ENCODE data around the gene MATCAP1. TPM values are rescaled to one million over a fixed set of nuclear protein-coding genes. Genes with fewer than 3 reads are reported as not detected.

MATCAP1 gene
- total and polyA plus RNA-seq, 2 donors (not counting 1 experiment from before 2014, with no cell fraction given) = 6.2 to 8.9 TPM

DNA sequence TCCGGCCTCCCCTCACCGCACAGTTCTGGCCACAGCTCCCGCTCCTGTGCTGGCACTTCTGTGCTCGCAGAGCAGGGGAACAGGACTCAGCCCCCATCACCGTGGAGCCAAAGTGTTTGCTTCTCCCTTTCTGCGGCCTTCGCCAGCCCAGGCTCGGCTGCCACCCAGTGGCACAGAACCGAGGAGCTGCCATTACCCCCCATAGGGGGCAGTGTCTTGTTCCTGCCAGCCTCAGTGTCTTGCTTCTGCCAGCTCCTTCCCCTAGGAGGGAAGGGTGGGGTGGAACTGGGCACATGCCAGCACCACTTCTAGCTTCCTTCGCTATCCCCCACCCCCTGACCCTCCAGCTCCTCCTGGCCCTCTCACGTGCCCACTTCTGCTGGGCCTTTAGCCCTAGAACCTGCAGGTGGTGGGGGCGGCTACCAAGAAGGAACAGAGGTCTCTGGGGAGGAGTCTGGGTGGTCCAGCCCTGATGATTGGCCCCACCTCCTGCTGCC, 14.5 kb upstream of the MATCAP1 start:
- TF ChIP-seq, protein P1, sequence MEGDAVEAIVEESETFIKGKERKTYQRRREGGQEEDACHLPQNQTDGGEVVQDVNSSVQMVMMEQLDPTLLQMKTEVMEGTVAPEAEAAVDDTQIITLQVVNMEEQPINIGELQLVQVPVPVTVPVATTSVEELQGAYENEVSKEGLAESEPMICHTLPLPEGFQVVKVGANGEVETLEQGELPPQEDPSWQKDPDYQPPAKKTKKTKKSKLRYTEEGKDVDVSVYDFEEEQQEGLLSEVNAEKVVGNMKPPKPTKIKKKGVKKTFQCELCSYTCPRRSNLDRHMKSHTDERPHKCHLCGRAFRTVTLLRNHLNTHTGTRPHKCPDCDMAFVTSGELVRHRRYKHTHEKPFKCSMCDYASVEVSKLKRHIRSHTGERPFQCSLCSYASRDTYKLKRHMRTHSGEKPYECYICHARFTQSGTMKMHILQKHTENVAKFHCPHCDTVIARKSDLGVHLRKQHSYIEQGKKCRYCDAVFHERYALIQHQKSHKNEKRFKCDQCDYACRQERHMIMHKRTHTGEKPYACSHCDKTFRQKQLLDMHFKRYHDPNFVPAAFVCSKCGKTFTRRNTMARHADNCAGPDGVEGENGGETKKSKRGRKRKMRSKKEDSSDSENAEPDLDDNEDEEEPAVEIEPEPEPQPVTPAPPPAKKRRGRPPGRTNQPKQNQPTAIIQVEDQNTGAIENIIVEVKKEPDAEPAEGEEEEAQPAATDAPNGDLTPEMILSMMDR (IDR thresholded peaks at IDR 0.05) = peak; percentile 28
- no peak for TF ChIP-seq EZH2 (IDR thresholded peaks at IDR 0.05; ENCODE audit: borderline replicate concordance, insufficient read depth, low read depth, low read length, poor library complexity, severe bottlenecking)
- H3K9me3 ChIP-seq (ENCODE audit: control extremely low read depth in 1 of 3, control insufficient read depth in 2 of 3, insufficient read depth in 1 of 3, low read length in 2 of 3) = no peaks in the 10 kb centered on the region
- H3K27ac ChIP-seq (ENCODE audit: low read length in 2 of 2) = no peak overlapping the region
- H3K4me1 ChIP-seq (ENCODE audit: control insufficient read depth in 2 of 2, insufficient read depth in 2 of 2, low read length in 2 of 2) = peaks cover 7 to 10% of the 10 kb centered on the region in 2 donors
- CTCF ChIA-PET = interaction anchor here (0.8 to 1.2 kb wide), 5 partner anchors 10 to 221 kb away, joined by 3 read pairs; no protein-coding TSS in a partner anchor
- intact Hi-C loops (cut with micrococcal nuclease) = no loop called here
- H3K27me3 Mint-ChIP-seq = no peaks in the 10 kb centered on the region
- H3K36me3 ChIP-seq (replicated peaks in 1 of 2; ENCODE audit: control extremely low read depth in 1 of 2, control insufficient read depth in 1 of 2, extremely low read depth in 1 of 2, insufficient read depth in 2 of 2, low read length in 1 of 2) = peaks cover 0 to 71% of the 10 kb centered on the region in 2 experiments
- no peak overlapping the region for H3K4me3 Mint-ChIP-seq
- 71% methylated on average over 7 of the region's 12 CpGs for WGBS (ENCODE audit: insufficient coverage)
- ATAC-seq (ENCODE audit: low read depth) = peak; percentile 39
- peaks cover 23% of the 10 kb centered on the region for H3K79me2 ChIP-seq (ENCODE audit: control insufficient read depth, insufficient read depth, low read length)
- H4K20me1 ChIP-seq (ENCODE audit: control insufficient read depth, insufficient read depth, low read length, poor library complexity, severe bottlenecking) = peaks cover 41% of the 10 kb centered on the region
- H3K4me1 Mint-ChIP-seq = peaks cover 24% of the 10 kb centered on the region
- POLR2A ChIA-PET = interaction anchor here (0.6 kb wide), 1 partner anchor 19 kb away, joined by 3 read pairs; no protein-coding TSS in a partner anchor
- no peak overlapping the region for H3K4me3 ChIP-seq (ENCODE audit: control extremely low read depth in 1 of 5, extremely low read depth in 1 of 5, insufficient read depth in 1 of 5, low read depth in 2 of 5, low read length in 4 of 5)
- H3K27me3 ChIP-seq (replicated peaks in 1 of 4; ENCODE audit: control extremely low read depth in 1 of 4, control insufficient read depth in 3 of 4, insufficient read depth in 4 of 4, low read length in 3 of 4) = no peaks in the 10 kb centered on the region
- no peak overlapping the region for H3K4me2 ChIP-seq (replicated peaks; ENCODE audit: low read depth, low read length, poor library complexity, severe bottlenecking)
- DNase-seq = peak; percentile 51
- no peak overlapping the region for H2AFZ ChIP-seq (ENCODE audit: insufficient read depth, low read depth, low read length, poor library complexity, severe bottlenecking)
- H3K9me3 Mint-ChIP-seq (ENCODE audit: insufficient read depth) = no peaks in the 10 kb centered on the region
- H3K9ac ChIP-seq (ENCODE audit: low read length) = no peak overlapping the region
- H3K27ac Mint-ChIP-seq = peak overlapping the region; percentile 37

DNA sequence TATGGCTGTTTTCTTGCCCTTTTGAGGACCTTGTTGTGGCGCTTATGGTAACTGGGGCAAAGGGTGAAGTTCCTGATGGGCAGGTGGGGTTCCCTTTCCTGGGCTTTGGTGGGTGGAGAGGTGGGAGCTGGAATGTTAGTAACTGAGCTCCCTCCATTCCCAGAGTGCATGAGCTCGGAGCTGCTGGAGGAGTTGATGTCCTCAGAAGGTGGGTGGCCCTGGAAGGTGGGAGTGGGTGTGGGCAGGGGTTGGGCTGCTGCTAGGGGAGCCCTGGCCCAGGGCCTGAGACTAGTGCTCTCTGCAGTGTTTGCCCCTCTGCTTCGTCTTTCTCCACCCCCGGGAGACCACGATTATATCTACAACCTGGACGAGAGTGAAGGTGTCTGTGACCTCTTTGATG, 13.9 kb upstream of the MATCAP1 start:
- no peak overlapping the region for H3K27ac Mint-ChIP-seq
- CTCF ChIA-PET = interaction anchor here (0.7 to 1.2 kb wide), 7 partner anchors 10 to 245 kb away, joined by 3 to 4 read pairs (median 3); no protein-coding TSS in a partner anchor

More for the DNA sequence above, 13.9 kb upstream of the MATCAP1 start:
- DNase-seq (no peak), ATAC-seq (ENCODE audit: low read depth) (no peak)
- WGBS (ENCODE audit: insufficient coverage) = 90% methylated on average over 6 of the region's 6 CpGs
- peaks cover 0 to 65% of the 10 kb centered on the region in 2 experiments for H3K36me3 ChIP-seq (replicated peaks in 1 of 2; ENCODE audit: control extremely low read depth in 1 of 2, control insufficient read depth in 1 of 2, extremely low read depth in 1 of 2, insufficient read depth in 2 of 2, low read length in 1 of 2)
- TF ChIP-seq, protein P1 (IDR thresholded peaks at IDR 0.05) = no peak
- TF ChIP-seq EZH2 (IDR thresholded peaks at IDR 0.05; ENCODE audit: borderline replicate concordance, insufficient read depth, low read depth, low read length, poor library complexity, severe bottlenecking) = no peak
- peaks cover 47% of the 10 kb centered on the region for H4K20me1 ChIP-seq (ENCODE audit: control insufficient read depth, insufficient read depth, low read length, poor library complexity, severe bottlenecking)
- no peak overlapping the region for H3K27ac ChIP-seq (ENCODE audit: low read length in 2 of 2)
- no peaks in the 10 kb centered on the region for H3K27me3 Mint-ChIP-seq
- H3K9me3 Mint-ChIP-seq (ENCODE audit: insufficient read depth) = no peaks in the 10 kb centered on the region
- no peak overlapping the region for H2AFZ ChIP-seq (ENCODE audit: insufficient read depth, low read depth, low read length, poor library complexity, severe bottlenecking)
- peaks cover 29% of the 10 kb centered on the region for H3K4me1 Mint-ChIP-seq
- no peak overlapping the region for H3K4me3 Mint-ChIP-seq
- H3K27me3 ChIP-seq (replicated peaks in 1 of 4; ENCODE audit: control extremely low read depth in 1 of 4, control insufficient read depth in 3 of 4, insufficient read depth in 4 of 4, low read length in 3 of 4) = no peaks in the 10 kb centered on the region
- peaks cover 28% of the 10 kb centered on the region for H3K79me2 ChIP-seq (ENCODE audit: control insufficient read depth, insufficient read depth, low read length)
- no peaks in the 10 kb centered on the region for H3K9me3 ChIP-seq (ENCODE audit: control extremely low read depth in 1 of 3, control insufficient read depth in 2 of 3, insufficient read depth in 1 of 3, low read length in 2 of 3)
- no peak overlapping the region for H3K4me2 ChIP-seq (replicated peaks; ENCODE audit: low read depth, low read length, poor library complexity, severe bottlenecking)
- no peak overlapping the region for H3K4me3 ChIP-seq (ENCODE audit: control extremely low read depth in 1 of 5, extremely low read depth in 1 of 5, insufficient read depth in 1 of 5, low read depth in 2 of 5, low read length in 4 of 5)
- POLR2A ChIA-PET = interaction anchor here (0.6 kb wide), 1 partner anchor 20 kb away, joined by 3 read pairs; no protein-coding TSS in a partner anchor
- intact Hi-C loops (cut with micrococcal nuclease) = no loop called here
- peaks cover 12 to 16% of the 10 kb centered on the region in 2 donors for H3K4me1 ChIP-seq (ENCODE audit: control insufficient read depth in 2 of 2, insufficient read depth in 2 of 2, low read length in 2 of 2)
- H3K9ac ChIP-seq (ENCODE audit: low read length) = no peak overlapping the region

Data from B cell (primary cell).